Measurements from ENCODE around the gene ITGA8.
A peak's percentile ranks its signal among the peaks of the same experiment; 100 is the strongest.

Gene ITGA8

GRCh38 chr10:15730341-15730740, 10.6 kb upstream of the ITGA8 start:
- DNase-seq: no peak

GRCh38 chr10:15729890-15730289, 10.2 kb upstream of the ITGA8 start:
- DNase-seq: no peak

- DNase-seq: no peak
Observed at GRCh38 chr10:15726042-15726441, 6.3 kb upstream of the ITGA8 start.

GRCh38 chr10:15725603-15726002, 5.9 kb upstream of the ITGA8 start:
- peak; percentile 5 for DNase-seq

GRCh38 chr10:15724683-15725082, 5.0 kb upstream of the ITGA8 start:
- no peak for DNase-seq

GRCh38 chr10:15723803-15724202, 4.1 kb upstream of the ITGA8 start:
- DNase-seq: no peak

GRCh38 chr10:15720635-15721287, 1.0 kb upstream of the ITGA8 start:
- no peak for DNase-seq

- DNase-seq: no peak
Observed at GRCh38 chr10:15719049-15719898, 448 bp downstream of the ITGA8 start.

GRCh38 chr10:15718694-15719048, 1.1 kb downstream of the ITGA8 start:
- DNase-seq: no peak

GRCh38 chr10:15715619-15716227, 4.0 kb downstream of the ITGA8 start:
- DNase-seq: no peak

GRCh38 chr10:15714847-15715246, 4.9 kb downstream of the ITGA8 start:
- no peak for DNase-seq

- DNase-seq: no peak
Observed at GRCh38 chr10:15712883-15713282, 6.8 kb downstream of the ITGA8 start.

GRCh38 chr10:15710455-15710854, 9.3 kb downstream of the ITGA8 start:
- no peak for DNase-seq

- no peak for DNase-seq
Observed at GRCh38 chr10:15705298-15705697, 14.4 kb downstream of the ITGA8 start.

- DNase-seq: no peak
Observed at GRCh38 chr10:15704581-15704968, 15.1 kb downstream of the ITGA8 start.

GRCh38 chr10:15703944-15704580, 15.7 kb downstream of the ITGA8 start:
- no peak for DNase-seq

- DNase-seq: no peak
Observed at GRCh38 chr10:15703151-15703880, 16.4 kb downstream of the ITGA8 start.

- DNase-seq: no peak
Observed at GRCh38 chr10:15700078-15700674, 19.5 kb downstream of the ITGA8 start.

- no peak for DNase-seq
Observed at GRCh38 chr10:15695852-15696251, 23.9 kb downstream of the ITGA8 start.

GRCh38 chr10:15690031-15690430, 29.7 kb downstream of the ITGA8 start:
- DNase-seq: no peak

GRCh38 chr10:15684768-15685167, 35.0 kb downstream of the ITGA8 start:
- no peak for DNase-seq

- no peak for DNase-seq
Observed at GRCh38 chr10:15681076-15681475, 38.6 kb downstream of the ITGA8 start.

GRCh38 chr10:15678851-15679250, 40.9 kb downstream of the ITGA8 start:
- no peak for DNase-seq
